Mammary epithelial cell (primary cell): Measurements from ENCODE around the gene CR1L.

Experiments
- EZH2 ChIP-seq: IDR thresholded peaks from 2 replicates; pipeline ENCODE4 v1.6.1; 2012; ENCODE audit warnings: low read length, inconsistent platforms, borderline replicate concordance
- TF ChIP-seq, protein P1 (sequence below), 2 donors: IDR thresholded peaks in 1 of 2; conservative IDR thresholded peaks in 1 of 2; 2 replicates each; pipeline ENCODE4 v1.5.1; 2011 to 2012; ENCODE audit warnings: inconsistent platforms in 2 of 2, low read length in 2 of 2, mild to moderate bottlenecking in 2 of 2, control low read depth in 1 of 2, low read depth in 1 of 2; ENCODE audit not compliant: insufficient read depth in 1 of 2; ENCODE audit errors: extremely low read depth in 1 of 2

DNA sequence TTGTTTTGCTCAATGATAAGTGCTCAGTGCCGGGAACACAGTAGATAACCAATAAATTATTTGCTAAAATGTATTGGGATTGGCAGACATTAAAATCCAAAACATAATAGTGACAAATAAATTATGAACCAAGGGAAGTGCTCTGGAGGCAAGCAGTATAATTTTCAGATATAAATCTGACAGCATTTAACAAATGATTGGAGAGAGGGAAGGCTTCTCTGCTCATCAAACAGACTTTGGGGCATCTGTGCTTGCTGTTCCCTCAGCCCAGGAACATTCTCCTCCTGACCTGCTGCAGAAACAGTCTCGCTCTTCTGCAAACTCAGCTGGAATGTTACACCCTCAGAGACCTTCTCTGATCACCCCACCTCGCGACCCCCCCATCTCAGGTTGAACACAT lies 109.1 kb downstream of the CR1L start:
- TF ChIP-seq, protein P1, sequence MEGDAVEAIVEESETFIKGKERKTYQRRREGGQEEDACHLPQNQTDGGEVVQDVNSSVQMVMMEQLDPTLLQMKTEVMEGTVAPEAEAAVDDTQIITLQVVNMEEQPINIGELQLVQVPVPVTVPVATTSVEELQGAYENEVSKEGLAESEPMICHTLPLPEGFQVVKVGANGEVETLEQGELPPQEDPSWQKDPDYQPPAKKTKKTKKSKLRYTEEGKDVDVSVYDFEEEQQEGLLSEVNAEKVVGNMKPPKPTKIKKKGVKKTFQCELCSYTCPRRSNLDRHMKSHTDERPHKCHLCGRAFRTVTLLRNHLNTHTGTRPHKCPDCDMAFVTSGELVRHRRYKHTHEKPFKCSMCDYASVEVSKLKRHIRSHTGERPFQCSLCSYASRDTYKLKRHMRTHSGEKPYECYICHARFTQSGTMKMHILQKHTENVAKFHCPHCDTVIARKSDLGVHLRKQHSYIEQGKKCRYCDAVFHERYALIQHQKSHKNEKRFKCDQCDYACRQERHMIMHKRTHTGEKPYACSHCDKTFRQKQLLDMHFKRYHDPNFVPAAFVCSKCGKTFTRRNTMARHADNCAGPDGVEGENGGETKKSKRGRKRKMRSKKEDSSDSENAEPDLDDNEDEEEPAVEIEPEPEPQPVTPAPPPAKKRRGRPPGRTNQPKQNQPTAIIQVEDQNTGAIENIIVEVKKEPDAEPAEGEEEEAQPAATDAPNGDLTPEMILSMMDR (conservative IDR thresholded peaks at IDR 0.05 in 1 of 2, IDR thresholded peaks at IDR 0.05 in 1 of 2; ENCODE audit: extremely low read depth in 1 of 2, insufficient read depth in 1 of 2, low read depth in 1 of 2, low read length in 2 of 2) = no peak
- TF ChIP-seq EZH2 = no peak
